Right atrium auricular region (tissue), 2 donors: ENCODE data around the gene SIPA1L3. TPM values are rescaled to one million over a fixed set of nuclear protein-coding genes. Genes with fewer than 3 reads are reported as not detected.

Experiments
- DNase-seq: peaks from one replicate; pipeline ENCODE4 v3.0.0-alpha.2; 2019; ENCODE audit warnings: low spot score
- H3K27ac ChIP-seq, 2 donors: fragments of 200-600 bp; sonication (generic); 1 replicate in 1 of 2; 2 replicates in 1 of 2; pipeline ENCODE4 v1.5.1; 2016 to 2019
- H3K27me3 ChIP-seq, 2 donors: fragments of 200-600 bp; sonication (generic); one replicate each; pipeline versions ENCODE4 v1.5.1 to v1.6.0; 2017 to 2019
- H3K36me3 ChIP-seq: fragments of 200-600 bp; sonication (generic); one replicate; pipeline ENCODE4 v1.5.1; 2016
- H3K4me1 ChIP-seq, 2 donors: fragments of 200-600 bp; sonication (generic); one replicate each; pipeline versions ENCODE4 v1.5.1 to v1.6.0; 2017 to 2019
- H3K4me3 ChIP-seq, 2 donors: fragments of 200-600 bp; sonication (generic); 1 replicate in 1 of 2; 2 replicates in 1 of 2; pipeline ENCODE4 v1.5.1; 2017 to 2019; ENCODE audit warnings: mild to moderate bottlenecking in 1 of 2, moderate library complexity in 1 of 2
- H3K9me3 ChIP-seq, 2 donors: fragments of 200-600 bp; sonication (generic); one replicate each; pipeline ENCODE4 v1.5.1; 2019
- CTCF ChIP-seq, 2 donors: fragments of 200-600 bp; sonication (generic); IDR thresholded peaks; one replicate each; pipeline ENCODE4 v1.5.1; 2019; ENCODE audit warnings: antibody characterized with exemption in 2 of 2
- total RNA-seq, 2 donors: library from RNA; depleted of rRNA; stranded (reverse); fragments of >200 nt; gene quantifications; one replicate each; pipeline ENCODE4 v1.1.0, GENCODE V29; 2016

SIPA1L3 gene
- total RNA-seq, 2 donors from 2014 or later = 10.7 to 19.6 TPM

- no peaks in the 10 kb centered on the region for H3K9me3 ChIP-seq
- TF ChIP-seq CTCF (IDR thresholded peaks at IDR 0.05) = no peak
- H3K4me3 ChIP-seq = no peak overlapping the region
- no peaks in the 10 kb centered on the region for H3K27me3 ChIP-seq
- H3K36me3 ChIP-seq = no peaks in the 10 kb centered on the region
- no peaks in the 10 kb centered on the region for H3K4me1 ChIP-seq
- no peak overlapping the region for H3K27ac ChIP-seq
- DNase-seq = no peak
Measured at GRCh38 chr19:38047641-38048040, 140.6 kb downstream of the SIPA1L3 start.

- no peak for TF ChIP-seq CTCF (IDR thresholded peaks at IDR 0.05)
- Histone ChIP-seq H3K36me3 (no peaks in the 10 kb centered on the region), H3K27ac (no peak overlapping the region), H3K4me3 (no peak overlapping the region), H3K27me3 (no peaks in the 10 kb centered on the region), H3K4me1 (no peaks in the 10 kb centered on the region), H3K9me3 (no peaks in the 10 kb centered on the region)
- DNase-seq = no peak
Measured at GRCh38 chr19:38049105-38049649, 142.2 kb downstream of the SIPA1L3 start.

- H3K36me3 ChIP-seq = no peaks in the 10 kb centered on the region
- H3K4me1 ChIP-seq = no peaks in the 10 kb centered on the region
- H3K27ac ChIP-seq = no peak overlapping the region
- no peak for DNase-seq
- H3K27me3 ChIP-seq = no peaks in the 10 kb centered on the region
- TF ChIP-seq CTCF (IDR thresholded peaks at IDR 0.05) = no peak
- H3K4me3 ChIP-seq = no peak overlapping the region
- H3K9me3 ChIP-seq = no peaks in the 10 kb centered on the region
Measured at GRCh38 chr19:38055010-38055409, 148.0 kb downstream of the SIPA1L3 start.

GRCh38 chr19:38055655-38056521 is 148.9 kb downstream of the SIPA1L3 start:
- Histone ChIP-seq H3K27ac (no peak overlapping the region), H3K27me3 (no peaks in the 10 kb centered on the region), H3K4me3 (no peak overlapping the region), H3K9me3 (no peaks in the 10 kb centered on the region), H3K36me3 (no peaks in the 10 kb centered on the region), H3K4me1 (no peaks in the 10 kb centered on the region)
- no peak for DNase-seq
- no peak for TF ChIP-seq CTCF (IDR thresholded peaks at IDR 0.05)

GRCh38 chr19:38056646-38057045 is 149.6 kb downstream of the SIPA1L3 start:
- TF ChIP-seq CTCF (IDR thresholded peaks at IDR 0.05) = no peak
- Histone ChIP-seq H3K36me3 (no peaks in the 10 kb centered on the region), H3K27ac (no peak overlapping the region), H3K27me3 (no peaks in the 10 kb centered on the region), H3K4me3 (no peak overlapping the region), H3K9me3 (no peaks in the 10 kb centered on the region), H3K4me1 (no peaks in the 10 kb centered on the region)
- no peak for DNase-seq
